Measurements from ENCODE around the gene PSORS1C1. TPM values are rescaled to one million over a fixed set of nuclear protein-coding genes. Genes with fewer than 3 reads are reported as not detected.
"Not testable (repeated sequence)": the region's sequence is repeated elsewhere in the genome, so short reads cannot be mapped to it uniquely, and the experiment has no call there.

Gene PSORS1C1
- total RNA-seq, result 0.14 TPM
- polyA plus RNA-seq, result 2.0 TPM
- long read RNA-seq, donor 1, result 0 reads
- long read RNA-seq, donor 2, result 0 reads
- long read RNA-seq, donor 3, result 0 reads
- long read RNA-seq, donor 4, result 0 reads
- long read RNA-seq, donor 5, result 0 reads
- long read RNA-seq, donor 6, result 0 reads
- long read RNA-seq, donor 7, result 0 reads
- long read RNA-seq, donor 8, result 0 reads
- long read RNA-seq, donor 9, result 0 reads
- long read RNA-seq, donor 10, result 0 reads

- peaks cover 0 to 57% of the 10 kb centered on the region in 2 donors for H3K27me3 ChIP-seq (ENCODE audit: control insufficient read depth in 2 of 2, insufficient read depth in 1 of 2, low read length in 1 of 2)
- H3K9me3 ChIP-seq (ENCODE audit: control insufficient read depth in 2 of 2, insufficient read depth in 1 of 2, low read length in 1 of 2), result no peaks in the 10 kb centered on the region
- H3K36me3 ChIP-seq (ENCODE audit: control insufficient read depth in 2 of 2, insufficient read depth in 2 of 2, low read length in 1 of 2), result no peaks in the 10 kb centered on the region
- no peak within 1 kb of the TSS for H3K27ac ChIP-seq (ENCODE audit: low read depth in 1 of 2, low read length in 1 of 2)
- no peak for DNase-seq (ENCODE audit: low read depth in 6 of 9, low spot score in 9 of 9)
- 77% methylated on average over 3 of the region's 3 CpGs for whole genome bisulfite sequencing
- no peak within 1 kb of the TSS for H3K4me3 ChIP-seq (ENCODE audit: low read length in 2 of 2)
- peaks cover 0 to 3% of the 10 kb centered on the region in 2 donors for H3K4me1 ChIP-seq (ENCODE audit: control insufficient read depth in 2 of 2, insufficient read depth in 2 of 2, low read length in 2 of 2)
These were observed at the start of gene PSORS1C1 for GRCh38 chr6:31114541-31114878. PSORS1C1 (plus strand) TSS chr6:31114800; CDS start chr6:31129633, 14,833 bp downstream.

GRCh38 chr6:31065556-31065955, 49.0 kb upstream of the PSORS1C1 start:
- Histone ChIP-seq H3K4me1 (ENCODE audit: control insufficient read depth in 2 of 2, insufficient read depth in 2 of 2, low read length in 2 of 2) (no peaks in the 10 kb centered on the region), H3K27me3 (ENCODE audit: control insufficient read depth in 2 of 2, insufficient read depth in 1 of 2, low read length in 1 of 2) (peaks cover 2 to 5% of the 10 kb centered on the region in 2 donors), H3K4me3 (ENCODE audit: low read length in 2 of 2) (no peak overlapping the region), H3K27ac (ENCODE audit: low read depth in 1 of 2, low read length in 1 of 2) (no peak overlapping the region), H3K9me3 (ENCODE audit: control insufficient read depth in 2 of 2, insufficient read depth in 1 of 2, low read length in 1 of 2) (no peaks in the 10 kb centered on the region), H3K36me3 (ENCODE audit: control insufficient read depth in 2 of 2, insufficient read depth in 2 of 2, low read length in 1 of 2) (no peaks in the 10 kb centered on the region)
- 89% methylated on average over 2 of the region's 2 CpGs for WGBS
- no peak for DNase-seq (ENCODE audit: low read depth in 6 of 9, low spot score in 9 of 9)

- H3K36me3 ChIP-seq (ENCODE audit: control insufficient read depth in 2 of 2, insufficient read depth in 2 of 2, low read length in 1 of 2); H3K27ac ChIP-seq (ENCODE audit: low read depth in 1 of 2, low read length in 1 of 2); H3K4me3 ChIP-seq (ENCODE audit: low read length in 2 of 2); DNase-seq (ENCODE audit: low read depth in 6 of 9, low spot score in 9 of 9); H3K9me3 ChIP-seq (ENCODE audit: control insufficient read depth in 2 of 2, insufficient read depth in 1 of 2, low read length in 1 of 2); H3K4me1 ChIP-seq (ENCODE audit: control insufficient read depth in 2 of 2, insufficient read depth in 2 of 2, low read length in 2 of 2); H3K27me3 ChIP-seq (ENCODE audit: control insufficient read depth in 2 of 2, insufficient read depth in 1 of 2, low read length in 1 of 2): not testable (repeated sequence)
- WGBS, result 96% methylated on average over 28 of the region's 32 CpGs
These were observed 47.6 kb upstream of the PSORS1C1 start for GRCh38 chr6:31067028-31067427.

GRCh38 chr6:31067891-31068668, 46.5 kb upstream of the PSORS1C1 start:
- H3K27me3 ChIP-seq (ENCODE audit: control insufficient read depth in 2 of 2, insufficient read depth in 1 of 2, low read length in 1 of 2); H3K27ac ChIP-seq (ENCODE audit: low read depth in 1 of 2, low read length in 1 of 2); H3K36me3 ChIP-seq (ENCODE audit: control insufficient read depth in 2 of 2, insufficient read depth in 2 of 2, low read length in 1 of 2); H3K9me3 ChIP-seq (ENCODE audit: control insufficient read depth in 2 of 2, insufficient read depth in 1 of 2, low read length in 1 of 2); H3K4me3 ChIP-seq (ENCODE audit: low read length in 2 of 2); H3K4me1 ChIP-seq (ENCODE audit: control insufficient read depth in 2 of 2, insufficient read depth in 2 of 2, low read length in 2 of 2); DNase-seq (ENCODE audit: low read depth in 6 of 9, low spot score in 9 of 9): not testable (repeated sequence)
- 92% methylated on average over 7 of the region's 11 CpGs for WGBS

- no peaks in the 10 kb centered on the region for H3K4me1 ChIP-seq (ENCODE audit: control insufficient read depth in 2 of 2, insufficient read depth in 2 of 2, low read length in 2 of 2)
- no peak overlapping the region for H3K27ac ChIP-seq (ENCODE audit: low read depth in 1 of 2, low read length in 1 of 2)
- peak in 8 of 9 donors; percentile 33 to 74 (median 49) for DNase-seq (ENCODE audit: low read depth in 6 of 9, low spot score in 9 of 9)
- H3K9me3 ChIP-seq (ENCODE audit: control insufficient read depth in 2 of 2, insufficient read depth in 1 of 2, low read length in 1 of 2), result no peaks in the 10 kb centered on the region
- H3K36me3 ChIP-seq (ENCODE audit: control insufficient read depth in 2 of 2, insufficient read depth in 2 of 2, low read length in 1 of 2), result no peaks in the 10 kb centered on the region
- no peak overlapping the region for H3K4me3 ChIP-seq (ENCODE audit: low read length in 2 of 2)
- H3K27me3 ChIP-seq (ENCODE audit: control insufficient read depth in 2 of 2, insufficient read depth in 1 of 2, low read length in 1 of 2), result no peaks in the 10 kb centered on the region
- 59% methylated on average over 13 of the region's 13 CpGs for WGBS
These were observed 45.8 kb upstream of the PSORS1C1 start for GRCh38 chr6:31068669-31069340.

- WGBS, result 85% methylated on average over 6 of the region's 6 CpGs
- Histone ChIP-seq H3K27me3 (ENCODE audit: control insufficient read depth in 2 of 2, insufficient read depth in 1 of 2, low read length in 1 of 2) (no peaks in the 10 kb centered on the region), H3K4me3 (ENCODE audit: low read length in 2 of 2) (no peak overlapping the region), H3K9me3 (ENCODE audit: control insufficient read depth in 2 of 2, insufficient read depth in 1 of 2, low read length in 1 of 2) (no peaks in the 10 kb centered on the region), H3K36me3 (ENCODE audit: control insufficient read depth in 2 of 2, insufficient read depth in 2 of 2, low read length in 1 of 2) (no peaks in the 10 kb centered on the region), H3K27ac (ENCODE audit: low read depth in 1 of 2, low read length in 1 of 2) (no peak overlapping the region), H3K4me1 (ENCODE audit: control insufficient read depth in 2 of 2, insufficient read depth in 2 of 2, low read length in 2 of 2) (no peaks in the 10 kb centered on the region)
- DNase-seq (ENCODE audit: low read depth in 6 of 9, low spot score in 9 of 9), result peak in 1 of 9 donors; percentile 35
These were observed 43.8 kb upstream of the PSORS1C1 start for GRCh38 chr6:31070711-31071197.

GRCh38 chr6:31074401-31074800, 40.2 kb upstream of the PSORS1C1 start:
- Histone ChIP-seq H3K27ac (ENCODE audit: low read depth in 1 of 2, low read length in 1 of 2) (no peak overlapping the region), H3K36me3 (ENCODE audit: control insufficient read depth in 2 of 2, insufficient read depth in 2 of 2, low read length in 1 of 2) (no peaks in the 10 kb centered on the region), H3K27me3 (ENCODE audit: control insufficient read depth in 2 of 2, insufficient read depth in 1 of 2, low read length in 1 of 2) (no peaks in the 10 kb centered on the region), H3K9me3 (ENCODE audit: control insufficient read depth in 2 of 2, insufficient read depth in 1 of 2, low read length in 1 of 2) (no peaks in the 10 kb centered on the region), H3K4me3 (ENCODE audit: low read length in 2 of 2) (no peak overlapping the region), H3K4me1 (ENCODE audit: control insufficient read depth in 2 of 2, insufficient read depth in 2 of 2, low read length in 2 of 2) (peaks cover 0 to under 1% of the 10 kb centered on the region in 2 donors)
- no peak for DNase-seq (ENCODE audit: low read depth in 6 of 9, low spot score in 9 of 9)
- WGBS, result 96% methylated on average over 4 of the region's 4 CpGs

GRCh38 chr6:31075528-31075927, 39.1 kb upstream of the PSORS1C1 start:
- Histone ChIP-seq H3K27me3 (ENCODE audit: control insufficient read depth in 2 of 2, insufficient read depth in 1 of 2, low read length in 1 of 2) (peaks cover 0 to 3% of the 10 kb centered on the region in 2 donors), H3K27ac (ENCODE audit: low read depth in 1 of 2, low read length in 1 of 2) (no peak overlapping the region), H3K9me3 (ENCODE audit: control insufficient read depth in 2 of 2, insufficient read depth in 1 of 2, low read length in 1 of 2) (no peaks in the 10 kb centered on the region), H3K36me3 (ENCODE audit: control insufficient read depth in 2 of 2, insufficient read depth in 2 of 2, low read length in 1 of 2) (no peaks in the 10 kb centered on the region), H3K4me1 (ENCODE audit: control insufficient read depth in 2 of 2, insufficient read depth in 2 of 2, low read length in 2 of 2) (peaks cover 0 to 6% of the 10 kb centered on the region in 2 donors), H3K4me3 (ENCODE audit: low read length in 2 of 2) (no peak overlapping the region)
- no peak for DNase-seq (ENCODE audit: low read depth in 6 of 9, low spot score in 9 of 9)
- 98% methylated on average over 1 of the region's 1 CpG for WGBS

- no peak overlapping the region for H3K27ac ChIP-seq (ENCODE audit: low read depth in 1 of 2, low read length in 1 of 2)
- DNase-seq (ENCODE audit: low read depth in 6 of 9, low spot score in 9 of 9), result no peak
- H3K9me3 ChIP-seq (ENCODE audit: control insufficient read depth in 2 of 2, insufficient read depth in 1 of 2, low read length in 1 of 2), result no peaks in the 10 kb centered on the region
- peaks cover 0 to 5% of the 10 kb centered on the region in 2 donors for H3K27me3 ChIP-seq (ENCODE audit: control insufficient read depth in 2 of 2, insufficient read depth in 1 of 2, low read length in 1 of 2)
- H3K4me3 ChIP-seq (ENCODE audit: low read length in 2 of 2), result no peak overlapping the region
- over 99% methylated on average over 4 of the region's 4 CpGs for WGBS
- no peaks in the 10 kb centered on the region for H3K36me3 ChIP-seq (ENCODE audit: control insufficient read depth in 2 of 2, insufficient read depth in 2 of 2, low read length in 1 of 2)
- peaks cover 0 to 6% of the 10 kb centered on the region in 2 donors for H3K4me1 ChIP-seq (ENCODE audit: control insufficient read depth in 2 of 2, insufficient read depth in 2 of 2, low read length in 2 of 2)
These were observed 38.0 kb upstream of the PSORS1C1 start for GRCh38 chr6:31076611-31077010.
